Fibroblast of skin of left quadriceps (primary cell): Measurements from ENCODE around the gene TLR4.

ENCODE experiments used
- DNase-seq, 2 experiments: peaks; one replicate each; pipeline ENCODE4 v3.0.0-alpha.2; 2013; ENCODE audit warnings: low read depth in 2 of 2

TLR4 gene

DNA sequence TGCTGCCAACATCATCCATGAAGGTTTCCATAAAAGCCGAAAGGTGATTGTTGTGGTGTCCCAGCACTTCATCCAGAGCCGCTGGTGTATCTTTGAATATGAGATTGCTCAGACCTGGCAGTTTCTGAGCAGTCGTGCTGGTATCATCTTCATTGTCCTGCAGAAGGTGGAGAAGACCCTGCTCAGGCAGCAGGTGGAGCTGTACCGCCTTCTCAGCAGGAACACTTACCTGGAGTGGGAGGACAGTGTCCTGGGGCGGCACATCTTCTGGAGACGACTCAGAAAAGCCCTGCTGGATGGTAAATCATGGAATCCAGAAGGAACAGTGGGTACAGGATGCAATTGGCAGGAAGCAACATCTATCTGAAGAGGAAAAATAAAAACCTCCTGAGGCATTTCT is 10.1 kb downstream of the TLR4 start:
- DNase-seq = no peak

DNA sequence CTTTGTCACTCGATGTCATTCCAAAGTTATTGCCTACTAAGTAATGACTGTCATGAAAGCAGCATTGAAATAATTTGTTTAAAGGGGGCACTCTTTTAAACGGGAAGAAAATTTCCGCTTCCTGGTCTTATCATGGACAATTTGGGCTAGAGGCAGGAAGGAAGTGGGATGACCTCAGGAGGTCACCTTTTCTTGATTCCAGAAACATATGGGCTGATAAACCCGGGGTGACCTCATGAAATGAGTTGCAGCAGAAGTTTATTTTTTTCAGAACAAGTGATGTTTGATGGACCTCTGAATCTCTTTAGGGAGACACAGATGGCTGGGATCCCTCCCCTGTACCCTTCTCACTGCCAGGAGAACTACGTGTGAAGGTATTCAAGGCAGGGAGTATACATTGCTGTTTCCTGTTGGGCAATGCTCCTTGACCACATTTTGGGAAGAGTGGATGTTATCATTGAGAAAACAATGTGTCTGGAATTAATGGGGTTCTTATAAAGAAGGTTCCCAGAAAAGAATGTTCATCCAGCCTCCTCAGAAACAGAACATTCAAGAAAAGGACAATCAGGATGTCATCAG is 11.3 kb downstream of the TLR4 start:
- no peak for DNase-seq

DNA sequence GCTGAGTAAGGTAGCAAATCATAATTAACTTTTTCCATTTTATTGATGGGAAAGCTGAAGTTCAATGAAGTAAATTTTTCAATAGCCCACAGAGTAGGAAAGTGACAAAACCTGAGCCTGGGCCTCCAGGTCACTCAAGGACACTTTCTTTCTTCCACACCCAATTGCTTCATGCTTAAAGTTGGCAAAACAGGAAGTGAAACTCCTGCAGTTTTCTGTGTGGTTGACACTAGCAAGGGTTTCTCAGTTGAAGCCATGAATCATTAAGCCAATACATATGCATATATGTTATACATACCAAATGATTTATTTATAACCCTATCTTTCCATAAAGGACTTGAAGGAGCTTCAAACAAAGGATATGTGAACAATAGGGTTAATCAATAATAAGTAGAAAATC is 13.9 kb downstream of the TLR4 start:
- DNase-seq = no peak

DNA sequence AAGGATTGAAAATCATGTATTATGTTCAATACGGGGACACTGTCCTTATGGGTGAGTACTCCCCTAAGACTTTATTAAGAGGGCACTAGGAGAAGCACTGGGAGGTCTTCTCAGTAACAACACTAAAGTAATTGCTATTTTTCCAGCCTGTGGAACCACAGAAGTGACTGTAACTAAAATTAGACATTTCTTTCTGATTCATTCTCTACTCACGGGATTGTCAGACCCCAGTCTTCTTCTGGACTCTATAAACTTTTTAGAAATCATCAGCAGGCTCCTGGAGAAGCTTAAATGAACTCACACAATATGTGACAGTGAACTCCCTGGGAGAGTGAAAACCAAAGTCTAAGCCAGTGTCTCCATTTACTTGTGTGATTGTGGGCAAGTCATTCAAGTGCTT is 14.5 kb downstream of the TLR4 start:
- no peak for DNase-seq

DNA sequence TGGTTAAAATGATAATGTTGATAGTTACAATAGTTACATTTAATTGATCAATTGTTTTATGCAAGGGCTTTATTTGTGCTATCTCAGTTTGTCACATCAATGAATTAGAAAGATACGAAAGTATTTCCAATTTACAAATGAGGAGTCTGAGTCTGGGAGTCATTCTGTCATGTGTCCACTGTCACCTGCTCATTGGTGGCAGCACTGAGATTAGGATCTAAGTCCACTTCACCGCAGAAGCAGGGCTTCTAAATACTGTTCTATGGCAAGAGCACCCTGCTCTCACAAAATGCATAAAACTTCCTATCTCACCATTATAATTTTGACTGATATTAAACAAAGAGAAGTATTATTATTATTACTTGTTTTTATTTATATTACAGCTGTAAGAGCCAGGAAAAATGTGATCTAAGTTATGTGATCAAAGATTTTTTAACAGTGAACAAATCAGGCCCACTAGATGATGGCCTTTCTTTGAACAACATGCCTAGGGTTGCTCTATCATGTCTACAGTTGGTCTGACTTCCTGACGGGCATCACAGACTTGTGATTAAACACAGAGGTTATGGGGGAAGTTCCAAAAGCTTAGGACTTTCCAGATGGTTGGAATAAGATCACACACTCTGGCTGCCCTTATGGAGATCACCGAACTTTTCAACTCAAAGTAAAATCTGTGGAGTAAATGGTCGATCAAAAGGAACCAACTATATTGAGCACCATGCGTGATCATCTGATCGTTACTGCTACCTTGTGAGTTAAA is 15.1 kb downstream of the TLR4 start:
- DNase-seq = no peak

DNA sequence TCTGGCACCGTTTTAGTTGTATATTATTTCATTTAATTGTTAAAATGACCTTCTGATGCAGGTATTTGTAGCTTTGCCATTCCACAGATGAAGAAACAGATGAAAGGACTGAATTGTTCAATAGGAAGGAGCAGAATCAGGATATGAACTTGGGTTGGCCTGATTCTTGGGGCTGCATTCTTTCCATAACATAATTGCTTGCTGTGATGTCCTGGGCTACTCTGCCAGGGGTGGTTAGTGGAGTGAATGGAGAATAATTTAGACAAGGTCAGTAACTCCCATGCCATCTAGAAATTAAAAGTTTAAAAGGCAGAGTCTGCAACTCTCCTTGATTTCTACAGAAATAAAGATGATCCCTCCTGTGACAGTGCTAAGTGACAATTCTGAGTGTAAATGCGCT is 15.9 kb downstream of the TLR4 start:
- DNase-seq = no peak

DNA sequence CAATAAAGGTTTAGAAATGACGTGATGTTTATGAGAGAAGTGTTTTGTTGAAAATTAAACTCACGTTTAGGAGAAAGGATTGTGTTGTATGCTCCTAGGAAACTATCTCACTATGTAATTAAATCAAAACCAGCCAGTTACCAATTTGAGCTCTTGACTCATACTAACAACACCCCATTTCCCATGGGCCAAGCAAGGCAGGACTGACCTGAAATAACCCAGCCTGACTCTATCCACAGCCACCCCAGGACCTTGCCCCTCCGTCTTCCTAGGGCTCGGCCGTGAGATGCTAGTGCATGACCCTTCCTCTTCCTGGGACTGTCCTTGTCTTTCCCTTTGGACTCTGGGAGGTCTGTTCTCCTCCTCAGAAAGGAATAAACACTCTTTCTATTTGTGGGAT is 16.4 kb downstream of the TLR4 start:
- no peak for DNase-seq

DNA sequence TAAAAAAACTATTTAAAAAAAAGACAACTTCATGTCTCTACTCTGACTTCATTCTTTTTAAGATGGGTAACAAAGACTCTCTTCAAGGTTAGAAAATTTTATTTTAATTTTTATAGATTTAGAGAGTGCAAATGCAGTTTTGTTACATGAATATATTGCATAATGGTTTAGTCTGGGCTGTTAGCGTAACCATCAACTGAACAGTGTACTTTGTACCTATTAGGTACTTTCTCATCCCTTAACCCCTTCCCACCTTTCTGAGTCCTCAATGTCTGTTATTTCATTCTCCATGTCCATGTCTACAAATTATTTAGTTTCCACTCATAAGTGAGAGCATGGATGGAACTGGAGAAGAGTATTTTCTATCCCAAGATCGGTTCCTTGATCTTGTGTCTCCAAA is 16.8 kb downstream of the TLR4 start:
- no peak for DNase-seq

DNA sequence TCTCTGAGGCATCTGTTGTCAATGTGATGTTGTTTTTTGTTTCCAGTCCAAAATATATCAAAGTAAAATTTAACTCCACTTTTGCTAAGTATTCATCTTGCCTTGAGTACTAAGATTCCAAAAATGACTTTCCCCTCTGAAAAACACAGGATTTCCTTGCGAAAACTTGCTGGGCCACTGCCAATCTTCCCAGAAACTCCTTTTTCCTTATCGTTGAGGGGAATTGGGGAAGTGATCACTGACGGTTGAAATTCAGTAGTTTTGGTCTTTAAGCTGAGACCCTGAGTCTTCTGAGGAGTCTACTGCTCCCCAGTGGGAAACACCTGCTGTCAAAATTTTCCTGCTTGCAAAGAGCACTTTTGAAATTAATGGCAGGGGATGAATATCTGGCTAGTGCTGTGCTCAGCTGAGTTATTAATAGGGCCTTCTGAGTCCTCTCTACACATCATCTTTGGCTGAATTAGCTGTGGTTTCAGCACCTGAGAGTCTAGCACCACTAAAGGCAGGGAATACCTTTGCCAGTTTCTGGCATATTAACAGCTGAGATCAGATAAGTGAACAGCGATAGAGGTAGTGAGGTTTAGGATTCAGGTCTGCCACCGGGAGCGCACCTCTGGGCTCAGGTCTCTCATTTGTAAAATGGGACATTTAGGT is 18.0 kb downstream of the TLR4 start:
- no peak for DNase-seq

DNA sequence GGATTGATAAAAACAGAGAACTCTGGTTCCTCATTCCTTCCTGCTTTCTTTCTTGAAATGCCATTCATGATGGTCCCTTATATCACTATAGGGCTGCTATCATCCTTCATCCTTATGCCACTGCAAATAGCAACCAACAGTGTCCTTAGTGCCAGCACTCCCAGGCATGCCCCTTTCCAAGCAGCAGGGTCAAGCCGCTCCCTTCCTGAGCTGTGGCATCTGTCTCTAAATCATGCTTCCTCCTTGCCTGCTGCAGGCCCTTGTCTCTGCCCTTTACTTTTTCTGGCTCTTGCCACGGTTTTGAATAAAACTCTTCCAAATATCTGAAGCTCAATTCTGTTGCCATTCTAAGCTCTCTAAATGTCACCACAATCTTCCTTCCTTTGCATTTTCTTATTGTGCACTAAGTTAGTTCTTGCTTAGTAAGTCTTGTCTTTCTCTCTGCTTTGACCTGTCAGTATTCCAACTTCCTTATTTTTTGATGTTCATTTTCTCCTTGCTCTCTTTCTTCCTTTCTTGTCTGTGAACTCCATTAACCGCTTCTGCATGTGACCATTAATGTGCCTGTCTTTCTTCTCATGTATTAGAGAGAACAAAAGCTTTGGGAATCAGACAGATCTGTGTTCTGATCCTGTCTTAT is 19.9 kb downstream of the TLR4 start:
- DNase-seq = no peak

DNA sequence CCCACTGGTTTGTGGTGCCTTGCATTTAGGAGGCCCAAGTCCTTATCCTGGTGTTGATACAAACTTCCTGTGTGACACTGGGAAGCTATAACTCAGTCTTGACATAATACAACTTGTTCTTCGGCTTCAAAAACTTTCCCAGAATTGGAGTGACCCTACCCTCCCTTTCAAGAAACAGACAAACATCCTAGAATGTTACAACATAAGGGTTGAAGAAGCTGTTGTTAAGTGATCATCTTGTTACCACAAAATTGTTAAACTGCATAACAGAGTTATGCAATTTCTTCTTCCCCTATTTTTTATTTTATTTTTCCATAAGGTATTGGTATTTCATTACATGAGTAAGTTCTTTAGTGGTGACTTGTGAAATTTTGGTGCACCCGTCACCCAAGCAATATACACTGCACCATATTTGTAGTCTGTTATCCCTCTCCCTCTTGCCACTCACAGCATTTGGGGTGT is 21.3 kb downstream of the TLR4 start:
- DNase-seq = peak in 1 of 2 experiments; percentile 9

DNA sequence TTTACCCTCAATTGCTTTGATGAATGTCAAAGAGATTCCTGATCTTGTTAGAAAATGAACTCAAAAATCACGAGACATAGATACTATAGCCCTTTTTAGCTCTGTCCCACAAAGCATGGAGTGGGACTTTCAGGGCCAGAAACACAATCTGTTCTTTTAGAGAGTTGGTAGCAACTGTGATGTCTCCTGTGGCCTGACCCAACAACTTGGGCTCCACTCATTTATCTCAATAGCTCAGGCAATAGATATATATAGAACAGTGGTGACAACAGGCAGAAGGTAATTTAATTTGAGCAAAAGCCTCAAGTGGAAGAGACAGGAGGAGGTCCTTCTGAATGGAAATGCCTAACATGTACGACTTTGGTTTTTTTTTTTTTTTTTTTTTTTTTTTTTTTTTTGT is 25.2 kb downstream of the TLR4 start:
- DNase-seq = no peak

DNA sequence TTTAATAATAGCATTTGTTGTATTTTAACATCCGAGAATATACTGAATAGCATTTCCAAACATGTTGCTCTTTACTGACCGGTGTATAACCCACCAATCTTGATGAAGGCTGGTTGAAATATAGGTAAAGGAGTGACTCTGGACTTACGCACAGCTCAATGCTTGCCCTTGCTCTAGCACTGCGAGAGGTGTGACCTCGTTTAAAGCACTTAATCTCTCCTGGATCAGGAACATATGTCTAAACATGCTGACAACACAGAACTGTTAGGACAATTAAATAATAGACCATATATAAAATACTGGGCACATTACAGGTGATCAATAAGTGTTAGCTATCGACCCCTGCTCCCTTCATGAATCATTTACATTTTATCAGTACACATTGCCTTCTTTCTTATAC is 28.3 kb downstream of the TLR4 start:
- DNase-seq = no peak

DNA sequence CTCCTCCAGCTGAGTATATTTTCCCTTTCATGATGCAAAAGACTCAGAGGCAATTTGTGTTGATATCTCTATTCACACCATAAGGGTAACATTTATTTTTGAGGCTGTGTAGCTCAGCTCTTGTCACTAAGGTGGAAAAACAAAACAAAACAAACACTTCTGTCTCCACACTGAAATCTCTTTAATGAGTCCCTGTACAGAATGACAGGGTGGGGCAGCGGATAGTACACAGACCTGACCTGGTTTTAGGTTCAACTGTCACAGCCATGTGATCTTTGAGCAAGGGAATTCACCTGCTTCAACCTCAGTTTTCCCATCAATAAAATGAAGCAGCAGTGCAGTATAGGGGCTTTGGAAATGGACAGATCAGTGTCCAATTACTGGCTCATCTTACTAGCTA is 29.3 kb downstream of the TLR4 start:
- no peak for DNase-seq

DNA sequence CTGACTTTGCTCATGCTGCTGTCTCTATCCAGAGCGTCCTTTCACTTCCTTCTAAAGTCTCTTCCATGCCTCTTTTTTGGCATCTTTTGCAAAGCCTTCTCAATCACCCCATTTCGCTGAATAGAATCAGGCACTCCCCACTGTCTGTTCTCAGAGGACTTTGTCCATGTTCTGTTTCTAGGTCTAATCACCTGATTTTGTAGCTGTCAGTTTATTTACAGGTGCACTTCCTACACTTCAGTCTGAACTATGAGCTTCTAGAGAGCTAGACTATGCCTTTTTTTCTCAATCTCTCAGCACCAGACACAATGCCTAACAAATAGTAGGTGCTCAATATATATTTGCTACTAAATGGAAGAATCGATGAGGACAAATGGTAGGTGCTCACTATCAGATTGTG is 29.9 kb downstream of the TLR4 start:
- no peak for DNase-seq

DNA sequence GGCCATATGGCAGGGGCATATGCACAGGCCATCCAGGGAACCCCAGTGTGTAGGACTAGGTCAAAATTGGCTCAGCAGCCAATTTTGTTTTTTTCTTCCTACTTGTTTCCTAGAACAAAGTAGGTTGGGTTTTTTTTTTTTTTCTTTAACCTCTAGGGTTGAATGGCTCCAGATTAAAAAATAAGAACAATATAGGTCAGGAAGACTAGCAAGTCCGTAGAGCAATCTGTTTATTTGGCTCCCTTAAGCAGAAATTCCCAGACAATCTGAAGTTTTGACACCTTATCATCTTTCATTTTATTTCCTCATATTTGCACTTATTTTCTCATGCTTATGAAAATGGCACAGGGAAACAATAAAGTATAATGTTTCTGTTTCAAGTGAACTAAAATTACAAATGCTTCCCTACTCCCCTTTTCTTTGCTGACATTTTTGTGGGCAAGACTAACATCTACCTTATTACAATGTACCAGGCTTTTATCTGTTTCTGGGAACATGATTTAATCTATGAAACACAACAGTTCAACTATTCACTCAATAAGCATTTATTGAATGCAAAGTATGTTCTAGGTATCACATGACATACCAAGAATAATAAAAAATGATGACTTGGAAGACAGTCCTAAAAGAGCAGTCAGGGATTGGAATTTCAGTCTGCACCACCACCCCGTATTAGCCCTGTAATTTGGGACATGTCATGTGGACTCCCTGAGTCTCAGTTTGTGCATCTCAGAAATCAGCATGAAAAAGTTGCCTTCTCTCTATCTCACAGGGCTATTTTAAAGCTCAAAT is 30.5 kb downstream of the TLR4 start:
- DNase-seq = peak in 1 of 2 experiments; percentile 3

DNA sequence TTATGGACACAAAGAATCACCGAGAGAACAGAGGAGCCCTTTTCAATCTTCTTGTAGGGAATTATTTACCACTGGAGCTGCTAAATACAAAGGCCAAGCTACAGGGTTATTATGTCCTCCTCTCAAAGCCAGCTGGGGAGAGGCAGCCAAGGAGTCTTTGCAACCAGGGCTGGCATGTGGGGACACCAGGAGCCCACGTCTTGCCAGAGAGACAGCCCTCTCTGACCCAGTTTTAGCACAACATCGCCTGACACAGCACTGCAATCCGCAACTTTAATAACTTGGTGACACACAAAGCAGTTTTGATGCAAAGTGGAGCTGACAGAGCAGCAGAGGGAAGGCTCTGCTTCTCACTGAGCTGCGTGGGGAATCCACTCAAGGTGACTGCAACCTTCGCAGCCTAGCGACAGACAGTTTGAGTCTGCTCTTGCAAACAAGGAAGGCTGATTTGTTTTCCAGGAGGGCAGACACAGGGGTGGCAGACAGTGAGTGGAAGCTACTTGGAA is 33.6 kb downstream of the TLR4 start:
- no peak for DNase-seq

DNA sequence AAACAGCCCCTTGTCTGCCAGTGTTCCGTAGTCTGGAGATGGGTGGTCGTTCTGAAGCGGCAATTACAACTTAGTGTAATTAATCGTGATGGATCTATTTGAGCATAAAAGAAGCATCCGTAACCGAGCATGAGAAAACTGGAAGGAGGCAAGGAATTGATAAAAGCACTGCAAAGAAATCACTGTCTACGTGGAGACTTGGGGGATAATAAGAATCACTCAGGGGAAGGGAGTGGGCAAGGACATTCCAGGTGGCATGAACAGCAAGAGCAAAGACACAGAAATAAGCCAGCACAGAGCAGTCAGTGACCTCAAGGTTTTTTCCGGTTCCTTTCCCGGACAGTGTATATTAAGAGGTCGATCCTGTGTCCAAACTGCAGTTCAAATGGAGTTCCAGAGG is 35.0 kb downstream of the TLR4 start:
- DNase-seq = no peak

DNA sequence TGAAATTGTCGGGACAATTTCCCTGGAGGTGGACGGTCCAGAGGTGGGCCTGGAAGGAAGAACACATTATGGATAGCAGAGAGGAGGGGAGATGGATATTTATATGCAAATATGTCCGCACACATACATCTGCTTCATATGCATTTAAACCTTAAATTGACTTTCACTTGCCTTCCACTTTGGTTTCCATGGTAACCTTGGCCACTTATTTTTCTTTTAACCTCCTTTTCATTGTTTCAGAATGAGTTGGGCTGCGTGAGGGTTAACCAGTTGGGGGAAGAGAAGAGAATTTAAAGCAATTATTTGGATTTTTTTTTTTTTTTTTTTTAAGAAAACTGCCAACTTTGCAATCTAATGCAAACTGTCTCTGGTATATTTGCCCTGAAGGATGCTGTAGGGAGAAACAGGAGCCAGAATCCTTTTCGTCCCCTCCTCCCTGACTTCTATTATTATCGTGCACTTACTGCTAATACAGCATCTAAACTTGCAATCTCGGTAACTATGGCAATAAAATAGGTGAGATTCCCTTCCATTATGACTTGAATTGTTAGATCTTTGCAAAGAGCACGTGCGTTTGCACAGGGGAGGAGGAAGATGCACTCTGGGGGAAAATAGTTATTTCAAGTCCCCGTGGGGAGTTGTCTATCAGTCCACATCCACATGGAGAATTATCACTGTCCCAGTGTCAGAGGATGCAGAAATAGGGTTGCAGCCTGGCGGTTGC is 35.6 kb downstream of the TLR4 start:
- DNase-seq = no peak

DNA sequence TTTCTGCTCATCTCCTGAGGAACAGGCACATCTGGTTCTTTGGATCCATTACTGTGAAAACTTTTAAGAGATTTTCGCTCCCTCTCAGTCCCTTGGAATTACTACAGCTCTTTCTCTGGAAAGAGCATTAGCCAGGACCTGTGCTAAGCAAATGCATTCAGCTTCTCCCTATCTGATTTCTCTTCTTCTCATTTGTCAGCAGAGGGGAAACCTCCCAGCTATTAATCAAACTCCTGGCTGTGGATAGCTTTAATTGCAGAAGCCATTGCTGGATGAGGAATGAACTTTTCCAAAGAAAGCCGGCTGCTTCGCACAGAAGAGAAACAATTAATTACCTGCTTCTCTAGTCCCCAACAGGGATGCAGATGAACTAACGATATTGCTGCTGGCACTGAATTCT is 37.9 kb downstream of the TLR4 start:
- DNase-seq = no peak

DNA sequence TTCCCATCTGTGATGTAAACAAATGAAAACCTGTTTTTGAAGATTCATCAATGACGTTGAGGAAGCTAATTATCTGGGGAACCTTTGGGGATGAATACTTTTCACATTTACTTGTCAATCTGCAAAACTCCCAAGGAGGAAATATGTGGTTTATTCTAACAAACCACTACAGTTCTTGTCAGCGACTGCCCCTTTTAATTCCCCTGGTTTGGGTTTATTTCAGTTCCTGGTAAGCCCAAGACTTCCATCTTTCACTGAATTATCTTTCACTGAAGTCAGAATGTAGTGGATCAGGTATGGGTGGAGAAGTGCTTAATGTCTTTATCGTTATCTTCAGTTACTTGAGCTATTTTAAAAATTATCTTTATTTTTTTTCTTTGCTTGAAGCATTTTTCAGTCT is 40.2 kb downstream of the TLR4 start:
- DNase-seq = no peak
